GM23338 (cell line): ENCODE data around the gene CFB. TPM values are rescaled to one million over a fixed set of nuclear protein-coding genes. Genes with fewer than 3 reads are reported as not detected.

Source experiments
- ATAC-seq: fragments of 200-7000 bp; cut with Tn5 transposase; 3 replicates; pipeline ENCODE4 v1.9.1; 2020
- DNase-seq: peaks from one replicate; pipeline ENCODE4 v3.0.0-alpha.2; 2015; ENCODE audit warnings: low spot score
- H2AFZ ChIP-seq: fragments of 200-600 bp; sonication (generic); 2 replicates; pipeline ENCODE4 v1.8.0; 2016; ENCODE audit warnings: antibody characterized with exemption, mild to moderate bottlenecking, moderate library complexity
- H3F3A ChIP-seq: fragments of 200-600 bp; sonication (generic); replicated peaks from 2 replicates; pipeline ENCODE4 v1.8.0; 2017; ENCODE audit warnings: antibody characterized with exemption, mixed run types, low read depth
- H3K27ac ChIP-seq: fragments of 200-600 bp; sonication (generic); 2 replicates; pipeline ENCODE4 v1.6.1; 2016; ENCODE audit warnings: low read depth
- H3K27me3 ChIP-seq: fragments of 200-600 bp; sonication (generic); 2 replicates; pipeline ENCODE4 v1.8.0; 2016; ENCODE audit warnings: mild to moderate bottlenecking, mixed run types, moderate library complexity; ENCODE audit not compliant: insufficient read depth
- H3K36me3 ChIP-seq: fragments of 200-600 bp; sonication (generic); 2 replicates; pipeline ENCODE4 v1.8.0; 2016; ENCODE audit warnings: mild to moderate bottlenecking; ENCODE audit not compliant: insufficient read depth
- H3K4me1 ChIP-seq: fragments of 200-600 bp; sonication (generic); 2 replicates; pipeline ENCODE4 v1.8.0; 2016; ENCODE audit warnings: mild to moderate bottlenecking, moderate library complexity; ENCODE audit not compliant: insufficient read depth
- H3K4me2 ChIP-seq: fragments of 200-600 bp; sonication (generic); 2 replicates; pipeline ENCODE4 v1.7.1; 2017; ENCODE audit warnings: mixed run types
- H3K4me3 ChIP-seq: fragments of 200-600 bp; sonication (generic); 2 replicates; pipeline ENCODE4 v1.6.1; 2016; ENCODE audit warnings: mixed run types
- H3K79me2 ChIP-seq: fragments of 200-600 bp; sonication (generic); replicated peaks from 2 replicates; pipeline ENCODE4 v1.8.0; 2017; ENCODE audit warnings: mild to moderate bottlenecking; ENCODE audit not compliant: insufficient read depth
- H3K9me2 ChIP-seq: fragments of 200-600 bp; sonication (generic); 2 replicates; pipeline ENCODE4 v1.8.0; 2017; ENCODE audit not compliant: insufficient read depth
- H4K20me1 ChIP-seq: fragments of 200-600 bp; sonication (generic); replicated peaks from 2 replicates; pipeline ENCODE4 v1.8.0; 2017; ENCODE audit warnings: mild to moderate bottlenecking; ENCODE audit not compliant: insufficient read depth
- H3K27ac Mint-ChIP-seq: 2 replicates; pipeline ENCODE4 v1.8.0; 2020; ENCODE audit warnings: inconsistent platforms, mild to moderate bottlenecking, moderate library complexity, mixed read lengths
- H3K27me3 Mint-ChIP-seq: 3 replicates; pipeline ENCODE4 v1.8.0; 2022; ENCODE audit warnings: low read depth, mild to moderate bottlenecking, moderate library complexity, mixed read lengths, inconsistent platforms; ENCODE audit not compliant: insufficient read depth, poor library complexity
- H3K36me3 Mint-ChIP-seq: 3 replicates; pipeline ENCODE4 v1.8.0; 2021; ENCODE audit warnings: low read depth, mild to moderate bottlenecking, inconsistent platforms, moderate library complexity, mixed read lengths
- H3K4me1 Mint-ChIP-seq: 3 replicates; pipeline ENCODE4 v1.8.0; 2020; ENCODE audit warnings: mild to moderate bottlenecking, inconsistent platforms, mixed read lengths
- H3K4me3 Mint-ChIP-seq: 3 replicates; pipeline ENCODE4 v1.8.0; 2021; ENCODE audit warnings: moderate library complexity, mild to moderate bottlenecking, inconsistent platforms, mixed read lengths
- H3K9me3 Mint-ChIP-seq: 3 replicates; pipeline ENCODE4 v1.8.0; 2020; ENCODE audit warnings: moderate library complexity, mild to moderate bottlenecking, inconsistent platforms, mixed read lengths
- CREB1 ChIP-seq: fragments of 250-450 bp; sonication (Bioruptor Pico); IDR thresholded peaks from 2 replicates; pipeline ENCODE4 v1.5.0; 2020; ENCODE audit warnings: low read depth, mild to moderate bottlenecking, moderate library complexity
- CTCF ChIP-seq, 2 experiments: fragments of 200-600 bp in 1 of 2; sonication (generic) in 1 of 2; conservative IDR thresholded peaks; 2 replicates each; pipeline versions ENCODE4 v1.5.1 to v1.6.1; 2016 to 2017; ENCODE audit warnings: antibody characterized with exemption in 2 of 2, low read depth in 2 of 2, mild to moderate bottlenecking in 2 of 2, moderate library complexity in 1 of 2
- ETS1 ChIP-seq: IDR thresholded peaks from 2 replicates; pipeline ENCODE4 v1.6.1; 2016; ENCODE audit warnings: antibody characterized with exemption
- JUNB ChIP-seq: IDR thresholded peaks from one replicate; pipeline ENCODE4 v1.6.1; 2016; ENCODE audit warnings: antibody characterized with exemption; ENCODE audit not compliant: unreplicated experiment
- REST ChIP-seq: IDR thresholded peaks from one replicate; pipeline ENCODE4 v1.6.1; 2018; ENCODE audit warnings: antibody characterized with exemption; ENCODE audit not compliant: unreplicated experiment
- ZNF331 ChIP-seq: fragments of 250-450 bp; sonication (Bioruptor Pico); IDR thresholded peaks from 2 replicates; pipeline ENCODE4 v1.5.0; 2020; ENCODE audit warnings: low read depth, mild to moderate bottlenecking, moderate library complexity
- ZNF462 ChIP-seq: fragments of 250-450 bp; sonication (Bioruptor Pico); IDR thresholded peaks from 2 replicates; pipeline ENCODE4 v1.5.0; 2020; ENCODE audit warnings: mild to moderate bottlenecking, moderate library complexity
- polyA plus RNA-seq: library from polyadenylated mRNA; unstranded; fragments of >200 nt; fragmentation: Nextera tagmentation; extraction: Ambion mirVana; gene quantifications from 2 replicates; pipeline ENCODE4 v1.2.1, GENCODE V29; 2016
- total RNA-seq: library from RNA; depleted of rRNA; stranded (reverse); fragments of >200 nt; shearing (Covaris generic); gene quantifications from 2 replicates; pipeline ENCODE4 v1.2.3, GENCODE V29; 2014

Gene CFB
- total and polyA plus RNA-seq, 2 experiments from 2014 or later: 0.86 TPM; not detected in 1

GRCh38 chr6:31961616-31962015 is 15.7 kb downstream of the CFB start (continued):
- TF ChIP-seq ZNF462 (CRISPR knock-in tag): no peak

- Histone ChIP-seq H3K9me2 (no peaks in the 10 kb centered on the region), H3K27ac (no peak overlapping the region), H3K79me2 (peaks cover 10% of the 10 kb centered on the region), H2AFZ (no peak overlapping the region), H3K4me1 (0 out of 2 replicates have a peak, but pooled peaks cover 7% of the 10 kb centered on the region), H3K27me3 (no peaks in the 10 kb centered on the region), H3K36me3 (peaks cover 14% of the 10 kb centered on the region), H3K4me2 (no peak overlapping the region), H3F3A (no peaks in the 10 kb centered on the region), H4K20me1 (no peaks in the 10 kb centered on the region; the same call in 1 of the 2 replicates), H3K4me3 (no peak overlapping the region)
- ATAC-seq: no peak
- no peak overlapping the region for H3K4me3 Mint-ChIP-seq
- peaks cover 2% of the 10 kb centered on the region; the same call in 1 of the 3 replicates for H3K9me3 Mint-ChIP-seq
- H3K36me3 Mint-ChIP-seq: peaks cover 76% of the 10 kb centered on the region
- H3K4me1 Mint-ChIP-seq: peaks cover 5% of the 10 kb centered on the region; the same call in 2 of the 3 replicates
- peaks cover 2% of the 10 kb centered on the region for H3K27me3 Mint-ChIP-seq
- no peak for DNase-seq
- no peak overlapping the region; the same call in 1 of the 2 replicates for H3K27ac Mint-ChIP-seq
- no peak for TF ChIP-seq CTCF (conservative IDR thresholded peaks at IDR 0.05; ENCODE audit: low read depth in 2 of 2)
- TF ChIP-seq ZNF331: no peak
- no peak for TF ChIP-seq CREB1
- no peak for TF ChIP-seq REST
- no peak for TF ChIP-seq JUNB
- TF ChIP-seq ETS1: no peak
These were observed 18.0 kb downstream of the CFB start for GRCh38 chr6:31963921-31964320.
